NCI-H1092 treated with DMSO at 0.1 percent for 48 hours (cell line): ENCODE measurements around the gene SELENOW.
A peak's percentile ranks its signal among the peaks of the same experiment; 100 is the strongest.
"Not testable (repeated sequence)": the region's sequence is repeated elsewhere in the genome, so short reads cannot be mapped to it uniquely, and the experiment has no call there.

Source experiments
- DNase-seq: peaks from one replicate; lab custom pipeline; 2025; lab: John Stamatoyannopoulos, UW

The SELENOW gene

GRCh38 chr19:47786566-47786965, 8.1 kb downstream of the SELENOW start:
- DNase-seq, result no peak

- not testable (repeated sequence) for DNase-seq
These were observed 8.8 kb downstream of the SELENOW start for GRCh38 chr19:47787307-47787706.

DNA sequence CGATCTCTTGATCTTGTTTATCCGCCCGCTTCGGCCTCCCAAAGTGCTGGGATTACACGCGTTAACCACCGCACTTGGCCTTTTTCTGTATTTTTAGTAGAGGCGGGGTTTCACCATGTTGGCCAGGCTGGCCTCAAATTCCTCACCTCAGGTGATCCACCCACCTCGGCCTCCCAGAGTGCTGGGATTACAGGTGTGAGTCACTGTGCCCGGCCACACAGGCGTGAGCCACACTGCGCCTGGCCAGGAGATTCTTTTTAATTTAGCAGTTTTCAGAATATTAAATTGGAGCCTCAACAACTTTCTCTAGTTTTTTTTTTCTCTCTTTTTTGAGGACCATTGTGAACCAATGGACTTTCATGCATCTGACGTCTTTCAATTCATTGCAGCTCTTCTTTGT, 11.3 kb downstream of the SELENOW start:
- DNase-seq, result not testable (repeated sequence)

DNA sequence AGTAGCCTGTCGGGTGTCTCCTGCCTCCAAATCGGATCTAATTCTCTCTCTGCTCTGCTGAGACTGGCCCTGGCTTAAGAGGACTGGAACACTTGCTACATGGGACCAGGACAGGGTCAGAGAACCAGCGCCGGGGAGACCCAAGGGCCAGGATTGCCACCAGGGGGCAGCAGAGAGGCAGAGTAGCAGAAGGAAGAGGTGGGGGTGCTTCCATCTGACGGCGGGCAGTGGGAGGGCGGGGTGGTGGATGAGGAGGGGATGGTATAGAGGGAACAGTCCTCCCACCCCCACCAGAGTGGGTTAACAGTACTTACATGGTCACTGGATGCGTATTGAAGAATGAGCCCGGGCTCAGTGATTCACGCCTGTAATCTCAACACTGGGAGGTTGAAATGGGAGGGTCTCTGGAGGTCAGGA, 11.9 kb downstream of the SELENOW start:
- peak; percentile 40 for DNase-seq

DNA sequence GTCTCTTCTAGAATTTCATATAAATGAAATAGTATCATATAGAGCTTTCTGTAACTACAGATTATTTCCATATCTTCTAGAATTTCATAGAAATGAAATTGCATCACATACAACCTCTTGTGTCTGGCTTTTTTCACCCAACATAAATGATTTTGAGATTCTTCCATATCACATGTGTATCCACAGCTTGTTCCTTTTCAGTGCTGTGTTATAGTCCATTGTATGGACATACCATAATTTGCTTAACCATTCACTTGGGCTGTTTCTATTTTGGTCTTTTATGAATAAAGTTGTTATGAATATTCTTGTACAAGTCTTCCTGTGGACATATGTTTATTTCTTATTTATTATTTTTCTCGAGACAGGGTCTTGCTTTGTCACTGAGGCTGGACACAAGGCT, 14.1 kb downstream of the SELENOW start:
- DNase-seq, result no peak

GRCh38 chr19:47794526-47794925, 16.0 kb downstream of the SELENOW start:
- no peak for DNase-seq

DNA sequence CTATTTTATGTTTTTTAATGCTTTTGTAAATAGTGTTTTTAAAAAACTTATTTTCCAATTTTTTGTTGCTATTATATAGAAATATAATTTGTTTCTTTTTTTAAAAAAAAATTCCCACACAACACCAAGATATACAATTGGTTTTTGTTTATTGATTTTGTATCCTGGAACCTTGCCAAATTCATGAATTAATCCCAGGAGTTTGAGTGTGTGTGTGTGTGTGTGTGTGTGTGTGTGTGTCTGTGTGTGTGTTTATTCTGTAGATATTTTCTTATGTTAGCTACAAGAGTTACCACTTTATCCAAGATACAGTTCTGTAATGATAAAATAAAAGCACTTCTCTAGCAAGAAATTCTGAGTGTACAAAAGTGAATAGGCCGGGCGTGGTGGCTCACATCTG, 18.3 kb downstream of the SELENOW start:
- DNase-seq, result no peak

DNA sequence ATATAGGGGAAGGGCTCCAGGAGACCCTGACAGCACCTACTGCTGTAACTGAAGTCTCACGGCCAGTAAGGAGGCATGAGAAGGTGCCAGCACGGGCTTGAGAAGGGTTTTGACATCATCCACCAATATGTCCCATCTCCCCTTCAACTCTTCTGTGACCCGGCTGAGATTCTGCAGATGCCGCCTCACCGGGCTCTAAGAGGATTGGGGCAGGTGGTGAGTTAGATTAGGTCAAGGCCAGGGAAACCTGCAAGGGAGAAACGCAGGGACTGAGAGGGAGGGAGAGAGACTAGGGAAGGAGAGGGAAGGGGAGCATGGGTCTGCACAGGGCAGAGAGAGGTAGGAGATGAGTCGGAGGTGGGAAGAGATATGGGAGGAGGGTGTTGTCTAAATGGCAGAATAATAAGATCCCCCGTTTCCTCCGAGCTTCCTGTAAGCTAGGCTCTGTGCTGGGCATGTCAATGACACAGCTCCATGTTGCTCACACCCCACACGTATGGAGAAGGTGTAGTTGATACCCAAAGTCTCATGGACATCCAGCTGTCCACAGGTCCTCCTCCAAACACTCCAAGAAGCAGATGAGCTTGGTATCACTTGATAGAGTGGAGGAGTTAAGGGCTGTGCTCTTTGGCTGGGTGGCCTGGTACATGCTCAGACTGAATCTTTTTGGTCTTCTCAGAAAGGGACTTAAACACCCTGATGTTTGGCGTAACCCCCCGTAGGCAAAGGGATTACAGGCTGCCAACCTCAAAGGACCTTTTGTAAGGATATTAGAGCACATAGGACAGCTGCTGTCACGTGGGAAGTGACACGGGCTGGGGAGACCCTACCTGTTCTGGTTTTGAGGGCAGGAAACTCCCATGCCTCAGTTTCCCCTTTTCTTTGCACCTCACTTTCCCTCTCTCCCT, 19.7 kb downstream of the SELENOW start:
- DNase-seq, result no peak

DNA sequence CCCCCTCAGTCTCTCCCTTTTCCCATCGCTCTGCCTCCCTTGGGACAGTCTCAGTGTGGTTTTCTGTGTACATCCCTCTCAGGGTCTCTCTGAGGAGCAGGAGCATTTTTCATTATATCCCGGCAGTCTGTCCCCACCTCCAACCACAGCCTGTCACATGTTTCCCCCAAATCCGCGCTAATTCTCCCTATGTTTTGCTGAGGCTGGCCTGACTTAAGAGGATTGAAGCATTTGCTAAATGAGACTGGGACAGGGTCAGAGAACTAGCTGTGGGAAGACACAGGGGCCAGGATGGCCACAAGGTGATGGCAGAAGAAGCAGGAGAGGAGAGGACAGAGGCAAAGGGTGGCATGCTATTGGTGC, 20.4 kb downstream of the SELENOW start:
- no peak for DNase-seq

- no peak for DNase-seq
These were observed 22.8 kb downstream of the SELENOW start for GRCh38 chr19:47801270-47801669.

- no peak for DNase-seq
These were observed 24.1 kb downstream of the SELENOW start for GRCh38 chr19:47802521-47803043.

- DNase-seq, result not testable (repeated sequence)
These were observed 24.6 kb downstream of the SELENOW start for GRCh38 chr19:47803148-47803547.

GRCh38 chr19:47803671-47804070, 25.2 kb downstream of the SELENOW start:
- not testable (repeated sequence) for DNase-seq

DNA sequence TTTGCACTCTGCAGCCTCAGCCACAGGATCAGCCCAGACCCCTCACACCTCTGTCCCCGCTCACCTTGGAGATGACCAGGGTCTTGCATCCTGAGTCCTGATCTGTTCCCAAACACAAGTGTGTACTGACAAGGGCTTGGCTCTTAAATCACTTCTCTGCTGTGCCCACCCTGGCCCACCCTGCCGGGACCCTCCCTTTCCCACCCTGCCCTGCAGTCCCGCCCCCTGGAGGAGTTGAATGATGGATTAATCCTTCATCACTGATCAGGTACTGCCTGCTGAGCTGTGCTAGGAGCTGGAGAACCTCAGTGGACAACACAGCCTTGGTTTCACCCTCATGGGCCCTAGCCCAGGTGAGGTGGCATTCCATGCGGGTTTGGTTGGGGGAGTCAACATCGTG, 25.9 kb downstream of the SELENOW start, which contains the start of gene TPRX1:
TSS of gene TPRX1 (minus strand) at position 101 of the 400 bp plus-strand sequence. CDS start at position 89, 12 bp downstream.
- not testable (repeated sequence) for DNase-seq

DNA sequence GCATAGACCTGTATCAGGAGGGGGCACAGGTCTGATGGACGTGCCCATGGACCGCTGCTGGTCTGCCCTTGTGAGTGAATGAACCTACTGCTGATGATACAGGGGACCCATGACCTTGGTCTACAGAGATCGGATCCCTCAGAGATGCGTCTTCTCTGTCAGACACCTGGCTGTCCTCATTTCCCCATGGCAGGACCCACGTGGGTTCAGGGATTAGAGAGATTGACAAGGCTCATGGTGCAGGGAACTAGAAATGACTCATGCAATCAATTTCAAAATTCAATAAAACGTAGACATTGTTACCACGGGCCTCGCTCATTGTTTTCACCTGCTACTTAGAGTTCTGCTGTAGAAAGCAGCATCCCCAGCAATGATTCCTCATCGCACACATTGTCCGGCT, 26.8 kb downstream of the SELENOW start:
- no peak for DNase-seq

DNA sequence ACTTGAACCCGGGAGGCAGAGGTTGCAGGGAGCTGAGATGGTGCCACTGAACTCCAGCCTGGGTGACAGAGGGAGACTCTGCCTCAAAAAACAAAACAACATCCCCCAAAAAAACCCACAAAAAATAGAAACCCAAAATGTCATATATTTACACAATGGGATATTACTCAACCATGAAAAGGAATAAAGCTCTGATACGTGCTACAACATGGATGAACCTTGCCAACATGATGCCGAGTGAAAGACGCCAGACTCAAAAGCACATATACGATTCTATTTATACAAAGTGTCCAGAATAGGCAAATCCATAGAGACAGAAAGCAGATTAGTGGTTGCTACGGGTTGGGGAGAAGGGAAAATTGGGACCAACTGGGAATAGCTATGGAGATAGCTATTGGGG, 27.9 kb downstream of the SELENOW start:
- DNase-seq, result no peak

DNA sequence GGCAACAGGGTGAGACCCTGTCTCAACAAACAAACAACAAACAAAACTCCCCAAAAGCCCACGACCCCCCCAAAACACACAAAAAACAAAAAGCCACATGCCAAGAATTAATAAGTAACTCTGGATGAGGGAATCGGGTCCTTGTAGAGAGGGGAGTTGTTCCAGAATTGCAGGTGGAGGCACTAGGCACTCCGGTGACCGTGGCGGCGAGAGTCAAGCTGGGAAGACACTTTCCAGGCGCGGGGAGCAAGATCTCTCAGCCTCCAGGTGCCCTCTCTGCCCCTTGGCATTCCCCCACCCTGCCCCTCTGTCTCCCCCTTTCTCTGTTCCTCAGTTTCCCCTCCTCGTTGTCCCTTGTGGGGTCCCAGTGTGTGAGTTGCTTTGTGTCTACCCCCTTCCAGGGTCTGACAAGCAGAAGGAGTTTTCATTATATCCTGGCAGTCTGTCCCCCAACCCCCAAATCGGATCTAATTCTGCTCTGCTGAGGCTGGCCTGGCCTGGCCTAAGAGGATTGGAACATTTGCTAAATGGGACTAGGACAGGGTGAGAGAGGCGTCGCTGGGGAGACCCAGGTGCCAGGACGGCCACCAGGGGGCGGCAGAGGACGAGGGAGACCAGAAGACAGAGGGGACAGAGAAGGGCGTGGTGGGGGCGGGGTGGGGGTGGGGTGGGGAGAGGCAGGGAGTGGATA, 34.9 kb downstream of the SELENOW start:
- peak; percentile 25 for DNase-seq

- DNase-seq, result no peak
These were observed 35.5 kb downstream of the SELENOW start for GRCh38 chr19:47813995-47814328.

GRCh38 chr19:47816270-47816669, 37.8 kb downstream of the SELENOW start:
- DNase-seq, result not testable (repeated sequence)

DNA sequence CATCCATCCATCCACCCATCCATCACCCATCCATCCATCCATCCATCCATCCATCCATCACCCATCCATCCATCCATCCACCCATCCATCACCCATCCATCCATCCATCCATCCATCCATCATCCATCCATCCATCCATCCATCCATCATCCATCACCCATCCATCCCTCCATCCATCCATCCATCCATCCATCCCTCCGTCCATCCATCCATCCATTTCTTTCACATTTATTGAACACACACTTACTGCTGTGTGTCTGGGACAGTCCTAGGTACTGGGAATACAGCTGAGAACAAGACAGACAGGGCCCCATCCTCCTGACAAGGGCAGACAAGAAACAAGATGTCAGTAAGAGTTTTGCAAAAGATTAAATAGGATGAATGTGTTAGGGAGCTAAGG, 39.7 kb downstream of the SELENOW start:
- not testable (repeated sequence) for DNase-seq

- no peak for DNase-seq
These were observed 41.4 kb downstream of the SELENOW start for GRCh38 chr19:47819858-47820257.

DNA sequence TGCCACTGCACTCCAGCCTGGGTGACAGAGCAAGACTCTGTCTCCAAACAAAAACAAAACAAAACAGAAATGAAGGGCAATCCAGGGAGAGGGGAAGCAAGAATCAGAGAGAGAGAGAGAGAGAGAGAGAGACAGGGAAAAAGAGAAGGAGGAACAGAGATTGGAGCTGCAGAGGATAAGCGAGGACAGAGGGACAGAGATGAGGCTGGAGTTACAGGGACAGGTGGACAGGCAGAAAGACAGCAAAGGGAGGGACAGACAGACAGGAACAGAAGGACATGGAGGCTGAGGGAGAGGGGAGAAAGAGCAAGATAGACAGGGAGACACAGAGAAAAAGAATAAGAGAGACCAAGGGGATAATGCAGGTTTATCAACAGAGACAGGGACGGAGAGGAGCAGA, 41.9 kb downstream of the SELENOW start:
- DNase-seq, result no peak

DNA sequence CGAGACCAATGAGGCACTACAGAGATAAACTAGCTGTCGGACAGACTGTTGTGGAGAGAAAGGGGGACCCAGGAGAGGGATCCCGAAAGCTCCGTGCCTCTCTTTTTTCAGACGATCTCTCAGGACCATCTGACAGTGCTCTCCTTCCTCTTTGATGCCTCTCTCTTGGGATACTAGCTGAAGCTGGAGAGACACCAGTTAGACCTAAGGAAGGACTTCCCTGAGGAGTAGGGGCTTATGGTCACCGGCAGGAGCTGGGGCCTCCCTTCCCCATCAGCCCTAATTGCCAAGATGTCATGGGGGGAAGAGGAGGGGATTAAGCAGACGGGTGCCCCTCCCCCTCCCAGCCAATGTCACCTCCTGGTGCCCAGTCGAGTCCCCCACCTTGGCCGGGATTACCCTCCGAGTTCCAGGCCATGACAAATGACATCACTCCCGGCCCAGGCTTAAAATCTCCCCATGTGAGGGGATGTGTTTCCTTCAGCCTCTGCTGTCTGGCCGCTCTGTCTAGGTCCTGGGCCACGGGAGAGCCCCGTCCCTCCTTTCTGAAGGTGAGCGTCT, 43.0 kb downstream of the SELENOW start, which contains the start of gene CRX:
TSS of gene CRX (plus strand) at position 478 of the 561 bp plus-strand sequence. CDS start 12,507 bp downstream, outside the sequence.
- DNase-seq, result no peak
